ENCODE results near the gene LRRK1.

LRRK1 gene

DNA sequence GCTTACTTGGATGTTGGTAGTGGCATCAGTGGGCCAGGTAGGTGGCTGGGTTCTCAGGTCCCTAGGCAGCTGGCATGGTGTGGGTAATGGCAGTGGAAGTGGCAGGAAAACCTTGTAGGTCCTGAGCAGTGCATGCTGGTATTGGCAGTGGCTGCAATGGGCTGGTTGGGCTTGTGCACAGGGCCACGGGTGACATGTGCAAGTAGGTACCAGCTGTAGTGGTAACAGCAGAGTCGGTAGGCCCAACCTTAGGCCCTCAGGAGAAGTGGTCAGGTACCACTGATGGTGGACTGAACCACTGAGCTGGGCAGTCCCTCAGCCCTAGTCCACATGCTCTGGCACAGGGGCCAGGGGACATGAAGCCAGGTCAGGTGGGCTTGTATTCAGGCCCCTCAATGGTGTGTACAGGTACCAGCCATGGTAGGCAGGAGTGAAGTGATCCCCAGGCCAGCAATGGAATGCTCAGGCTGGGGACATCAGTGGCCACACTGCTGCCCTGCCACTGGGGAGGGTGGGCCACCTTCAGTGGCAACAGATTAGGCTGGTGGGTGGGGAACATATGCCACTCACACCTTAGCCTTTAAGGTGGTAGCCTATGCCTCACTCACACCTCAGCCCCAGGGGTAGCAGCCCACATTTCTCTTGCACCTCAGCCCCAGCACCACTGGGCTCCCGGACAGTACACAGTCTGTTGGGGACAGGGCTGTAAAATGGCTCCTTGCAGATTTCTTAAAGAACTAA lies 118.1 kb downstream of the LRRK1 start:
- H3K27ac ChIP-seq (ENCODE audit: low read depth, low read length, poor library complexity, severe bottlenecking) = no peak overlapping the region
- 0 out of 2 replicates have a peak, but pooled peaks cover 3% of the 10 kb centered on the region for H3K79me2 ChIP-seq (ENCODE audit: insufficient read depth, low read length)
- no peak overlapping the region for H3K9ac ChIP-seq (ENCODE audit: low read length)
- no peak overlapping the region for H3K4me3 ChIP-seq (ENCODE audit: low read depth, low read length, poor library complexity, severe bottlenecking)
- no peaks in the 10 kb centered on the region for H3F3A ChIP-seq (ENCODE audit: insufficient read depth, low read length)
- H2AFZ ChIP-seq (ENCODE audit: low read length) = no peak overlapping the region
- H3K9me2 ChIP-seq (ENCODE audit: low read depth, low read length) = no peaks in the 10 kb centered on the region
- TF ChIP-seq, protein P1, sequence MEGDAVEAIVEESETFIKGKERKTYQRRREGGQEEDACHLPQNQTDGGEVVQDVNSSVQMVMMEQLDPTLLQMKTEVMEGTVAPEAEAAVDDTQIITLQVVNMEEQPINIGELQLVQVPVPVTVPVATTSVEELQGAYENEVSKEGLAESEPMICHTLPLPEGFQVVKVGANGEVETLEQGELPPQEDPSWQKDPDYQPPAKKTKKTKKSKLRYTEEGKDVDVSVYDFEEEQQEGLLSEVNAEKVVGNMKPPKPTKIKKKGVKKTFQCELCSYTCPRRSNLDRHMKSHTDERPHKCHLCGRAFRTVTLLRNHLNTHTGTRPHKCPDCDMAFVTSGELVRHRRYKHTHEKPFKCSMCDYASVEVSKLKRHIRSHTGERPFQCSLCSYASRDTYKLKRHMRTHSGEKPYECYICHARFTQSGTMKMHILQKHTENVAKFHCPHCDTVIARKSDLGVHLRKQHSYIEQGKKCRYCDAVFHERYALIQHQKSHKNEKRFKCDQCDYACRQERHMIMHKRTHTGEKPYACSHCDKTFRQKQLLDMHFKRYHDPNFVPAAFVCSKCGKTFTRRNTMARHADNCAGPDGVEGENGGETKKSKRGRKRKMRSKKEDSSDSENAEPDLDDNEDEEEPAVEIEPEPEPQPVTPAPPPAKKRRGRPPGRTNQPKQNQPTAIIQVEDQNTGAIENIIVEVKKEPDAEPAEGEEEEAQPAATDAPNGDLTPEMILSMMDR (IDR thresholded peaks at IDR 0.05; ENCODE audit: low read length) = no peak
- TF ChIP-seq EZH2 (IDR thresholded peaks at IDR 0.05; ENCODE audit: borderline replicate concordance, low read length) = no peak
- H3K36me3 ChIP-seq (ENCODE audit: insufficient read depth, low read length) = peaks cover 98% of the 10 kb centered on the region
- H3K9me3 ChIP-seq (ENCODE audit: low read length) = peaks cover 20% of the 10 kb centered on the region
- no peaks in the 10 kb centered on the region for H4K20me1 ChIP-seq (ENCODE audit: insufficient read depth, low read length)
- H3K4me2 ChIP-seq (ENCODE audit: low read length) = no peak overlapping the region
- no peaks in the 10 kb centered on the region for H3K27me3 ChIP-seq (ENCODE audit: insufficient read depth, low read length)
- no peaks in the 10 kb centered on the region for H3K4me1 ChIP-seq (ENCODE audit: insufficient read depth, low read length, severe bottlenecking)

DNA sequence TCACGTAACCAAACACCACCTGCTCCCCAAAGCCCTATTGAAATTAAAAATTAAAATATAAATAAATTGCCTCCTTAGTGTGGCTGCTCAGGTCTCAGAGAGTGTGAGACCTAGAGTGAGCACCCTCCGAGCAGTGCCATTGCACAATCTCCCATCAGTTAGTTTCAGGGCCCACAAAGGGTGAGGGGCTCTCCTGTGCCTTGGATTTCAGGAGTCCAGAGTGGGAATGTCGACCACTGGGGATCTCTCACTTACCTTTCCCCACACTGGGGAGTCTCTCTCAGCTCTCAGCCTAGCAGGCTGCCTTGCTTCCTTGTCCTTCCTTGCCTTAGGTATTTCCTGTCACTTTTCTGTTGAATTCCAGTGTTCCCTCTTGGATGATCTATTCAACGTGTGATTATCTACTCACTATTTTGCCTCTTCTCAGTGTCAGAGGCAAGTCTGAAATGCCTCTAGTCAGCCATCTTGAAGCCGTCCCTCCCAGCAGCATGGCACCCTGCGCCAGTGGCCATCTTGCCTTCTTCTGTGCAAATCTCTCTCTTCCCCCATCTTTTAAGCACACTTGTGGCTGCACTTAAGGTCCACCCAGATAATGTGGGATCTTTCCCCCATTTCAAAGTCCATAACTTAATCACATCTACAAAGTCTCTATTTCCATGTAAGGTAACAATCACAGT lies 119.3 kb downstream of the LRRK1 start:
- H3K9me2 ChIP-seq (ENCODE audit: low read depth, low read length) = no peaks in the 10 kb centered on the region
- H3K79me2 ChIP-seq (ENCODE audit: insufficient read depth, low read length) = 0 out of 2 replicates have a peak, but pooled peaks cover 3% of the 10 kb centered on the region
- H3K9me3 ChIP-seq (ENCODE audit: low read length) = peaks cover 12% of the 10 kb centered on the region
- H3K9ac ChIP-seq (ENCODE audit: low read length) = no peak overlapping the region
- no peak overlapping the region for H2AFZ ChIP-seq (ENCODE audit: low read length)
- H3K4me1 ChIP-seq (ENCODE audit: insufficient read depth, low read length, severe bottlenecking) = no peaks in the 10 kb centered on the region
- H3K4me2 ChIP-seq (ENCODE audit: low read length) = no peak overlapping the region
- H3K27ac ChIP-seq (ENCODE audit: low read depth, low read length, poor library complexity, severe bottlenecking) = no peak overlapping the region
- H4K20me1 ChIP-seq (ENCODE audit: insufficient read depth, low read length) = no peaks in the 10 kb centered on the region
- no peak overlapping the region for H3K4me3 ChIP-seq (ENCODE audit: low read depth, low read length, poor library complexity, severe bottlenecking)
- peaks cover 98% of the 10 kb centered on the region for H3K36me3 ChIP-seq (ENCODE audit: insufficient read depth, low read length)
- no peaks in the 10 kb centered on the region for H3F3A ChIP-seq (ENCODE audit: insufficient read depth, low read length)
- H3K27me3 ChIP-seq (ENCODE audit: insufficient read depth, low read length) = no peaks in the 10 kb centered on the region
- TF ChIP-seq, protein P1 (IDR thresholded peaks at IDR 0.05; ENCODE audit: low read length) = no peak
- no peak for TF ChIP-seq EZH2 (IDR thresholded peaks at IDR 0.05; ENCODE audit: borderline replicate concordance, low read length)

DNA sequence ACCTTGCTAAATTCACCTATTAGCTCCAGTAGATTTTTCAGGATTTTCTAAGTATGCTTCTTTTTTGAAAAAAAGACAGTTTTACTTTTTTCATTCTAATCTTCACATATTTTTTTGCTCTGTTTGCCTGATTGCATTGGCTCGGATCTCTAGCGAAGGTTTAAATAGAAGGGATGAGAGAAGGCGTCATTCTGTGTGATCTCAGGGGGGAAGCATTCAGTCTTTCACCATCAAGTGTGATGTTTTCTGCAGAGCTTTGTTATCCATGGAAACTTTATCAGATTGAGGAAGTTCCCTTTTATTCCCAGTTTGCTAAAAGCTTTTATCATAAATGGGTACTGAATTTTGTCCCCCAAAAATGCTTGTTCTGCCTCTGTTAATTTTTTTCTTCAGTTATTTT lies 120.3 kb downstream of the LRRK1 start:
- Histone ChIP-seq H3K4me3 (ENCODE audit: low read depth, low read length, poor library complexity, severe bottlenecking) (no peak overlapping the region), H3K4me2 (ENCODE audit: low read length) (no peak overlapping the region), H3K79me2 (ENCODE audit: insufficient read depth, low read length) (0 out of 2 replicates have a peak, but pooled peaks cover 3% of the 10 kb centered on the region), H3K27me3 (ENCODE audit: insufficient read depth, low read length) (no peaks in the 10 kb centered on the region), H3K9me3 (ENCODE audit: low read length) (peaks cover 9% of the 10 kb centered on the region), H4K20me1 (ENCODE audit: insufficient read depth, low read length) (no peaks in the 10 kb centered on the region), H3K4me1 (ENCODE audit: insufficient read depth, low read length, severe bottlenecking) (no peaks in the 10 kb centered on the region), H3K36me3 (ENCODE audit: insufficient read depth, low read length) (peaks cover 98% of the 10 kb centered on the region), H3K9me2 (ENCODE audit: low read depth, low read length) (no peaks in the 10 kb centered on the region), H3F3A (ENCODE audit: insufficient read depth, low read length) (no peaks in the 10 kb centered on the region), H3K27ac (ENCODE audit: low read depth, low read length, poor library complexity, severe bottlenecking) (no peak overlapping the region), H3K9ac (ENCODE audit: low read length) (no peak overlapping the region), H2AFZ (ENCODE audit: low read length) (no peak overlapping the region)
- no peak for TF ChIP-seq EZH2 (IDR thresholded peaks at IDR 0.05; ENCODE audit: borderline replicate concordance, low read length)
- TF ChIP-seq, protein P1 (IDR thresholded peaks at IDR 0.05; ENCODE audit: low read length) = no peak
